Epithelial cell of esophagus (primary cell): ENCODE data around the gene IGF1R.

Experiments
- DNase-seq: peaks from one replicate; pipeline ENCODE4 v3.0.0; 2010; ENCODE audit warnings: low read depth
- H3K4me3 ChIP-seq: 2 replicates; pipeline ENCODE4 v1.5.1; 2011; ENCODE audit warnings: mild to moderate bottlenecking, low read length, control low read depth
- CTCF ChIP-seq: IDR thresholded peaks from 2 replicates; pipeline ENCODE4 v1.5.1; 2011; ENCODE audit warnings: low read depth, mild to moderate bottlenecking, low read length, control low read depth, inconsistent platforms; ENCODE audit not compliant: insufficient read depth; ENCODE audit errors: missing control alignments

Gene IGF1R

GRCh38 chr15:98954411-98954810, 306.1 kb downstream of the IGF1R start:
- TF ChIP-seq CTCF: no peak
- DNase-seq: no peak
- no peak overlapping the region for H3K4me3 ChIP-seq

GRCh38 chr15:98955331-98955730, 307.0 kb downstream of the IGF1R start:
- TF ChIP-seq CTCF: no peak
- no peak overlapping the region for H3K4me3 ChIP-seq

GRCh38 chr15:98955961-98956723, 307.8 kb downstream of the IGF1R start:
- no peak for TF ChIP-seq CTCF
- no peak overlapping the region for H3K4me3 ChIP-seq
- no peak for DNase-seq

More at GRCh38 chr15:98955331-98955730, 307.0 kb downstream of the IGF1R start:
- DNase-seq: no peak

- H3K4me3 ChIP-seq: no peak overlapping the region
- no peak for TF ChIP-seq CTCF
- DNase-seq: no peak
Observed at GRCh38 chr15:98956796-98957553, 308.6 kb downstream of the IGF1R start.

- TF ChIP-seq CTCF: no peak
- no peak for DNase-seq
- H3K4me3 ChIP-seq: no peak overlapping the region
Observed at GRCh38 chr15:98957655-98958054, 309.3 kb downstream of the IGF1R start.

- no peak for DNase-seq
- H3K4me3 ChIP-seq: no peak overlapping the region
- TF ChIP-seq CTCF: no peak
Observed at GRCh38 chr15:98958076-98958475, 309.7 kb downstream of the IGF1R start.
